CD1c-positive myeloid dendritic cell (primary cell): ENCODE data around the gene FGFR3.
A peak's percentile ranks its signal among the peaks of the same experiment; 100 is the strongest.
"Not testable (repeated sequence)": the region's sequence is repeated elsewhere in the genome, so short reads cannot be mapped to it uniquely, and the experiment has no call there.

Source experiments
- DNase-seq: peaks from one replicate; pipeline ENCODE4 v3.0.0-alpha.2; 2016; ENCODE audit errors: extremely low spot score

Gene FGFR3

DNA sequence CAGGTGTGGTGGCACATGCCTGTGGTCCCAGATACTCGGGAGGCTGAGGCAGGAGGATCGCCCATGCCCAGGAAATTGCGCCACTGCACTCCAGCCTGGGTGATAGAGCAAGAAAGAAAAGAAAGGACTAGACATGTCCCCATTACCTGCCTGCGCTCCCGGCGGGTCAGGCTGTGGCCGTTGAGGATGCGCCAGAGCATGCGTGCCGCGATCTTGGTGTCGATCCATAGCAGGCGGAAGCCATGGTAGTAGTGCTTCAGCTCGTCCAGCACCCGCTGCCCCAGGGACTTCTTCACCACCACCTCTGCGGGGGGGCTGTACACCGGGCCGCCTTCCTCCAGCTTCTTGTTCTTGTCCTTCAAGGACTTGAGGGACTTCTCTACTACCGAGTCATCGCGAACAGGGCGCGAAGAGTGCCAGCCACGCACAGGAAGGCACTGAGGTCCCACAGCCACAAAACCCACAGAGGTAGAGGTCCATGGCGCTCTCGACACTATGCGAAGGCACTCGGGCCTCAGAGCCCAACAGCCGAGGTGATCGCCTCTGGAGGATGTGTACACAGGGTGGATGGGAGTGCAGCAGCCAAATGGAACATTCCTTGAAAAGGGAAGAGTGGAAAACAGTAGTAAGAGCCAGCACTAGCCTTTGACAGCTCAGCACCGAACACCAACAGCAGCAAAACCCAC, 48.3 kb downstream of the FGFR3 start:
- no peak for DNase-seq

GRCh38 chr4:1841887-1842210, 48.8 kb downstream of the FGFR3 start:
- no peak for DNase-seq

GRCh38 chr4:1842339-1842895, 49.3 kb downstream of the FGFR3 start:
- DNase-seq: no peak

DNA sequence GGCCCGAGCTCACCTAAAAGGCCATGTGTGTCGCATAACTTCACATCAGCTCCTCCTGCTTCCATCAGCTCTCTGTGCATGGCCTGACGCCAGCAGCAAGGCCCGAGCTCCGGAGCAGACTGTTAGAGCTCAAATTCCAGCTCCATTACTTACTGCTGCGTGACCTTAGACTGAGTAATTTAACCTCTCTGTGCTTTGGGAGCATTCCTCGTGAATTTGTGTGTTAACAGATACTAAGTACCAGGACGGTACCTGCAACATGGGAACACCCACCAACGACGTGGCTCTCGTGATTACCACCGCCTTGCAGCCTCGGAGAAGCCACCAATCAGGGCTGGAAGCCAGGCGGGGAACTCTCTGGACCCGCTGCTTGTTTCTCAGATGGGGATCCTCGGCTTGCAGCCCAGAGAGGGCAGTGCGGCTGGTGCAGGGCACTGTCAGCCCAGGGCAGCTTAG, 49.9 kb downstream of the FGFR3 start:
- DNase-seq: no peak

DNA sequence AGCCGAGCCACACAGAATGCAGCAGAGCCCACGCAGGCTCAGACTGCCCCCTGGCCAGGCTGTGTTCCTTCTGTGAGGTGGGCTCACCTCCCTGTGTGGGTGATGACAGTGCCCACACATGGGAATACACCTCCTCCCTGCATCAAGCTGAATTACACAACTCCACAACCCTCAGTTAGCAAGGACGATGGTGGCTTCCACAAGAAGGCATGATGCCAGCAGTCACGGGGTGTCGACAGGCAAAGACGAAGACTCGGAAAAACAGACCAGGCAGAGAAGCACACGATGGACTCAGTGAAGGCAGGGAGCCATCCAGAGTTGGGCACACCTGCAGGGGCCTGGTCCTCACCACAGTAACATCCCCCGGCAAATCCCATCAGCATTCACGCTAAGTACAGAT, 50.8 kb downstream of the FGFR3 start:
- DNase-seq: no peak

- not testable (repeated sequence) for DNase-seq
These were observed 51.5 kb downstream of the FGFR3 start for GRCh38 chr4:1844618-1845017.

DNA sequence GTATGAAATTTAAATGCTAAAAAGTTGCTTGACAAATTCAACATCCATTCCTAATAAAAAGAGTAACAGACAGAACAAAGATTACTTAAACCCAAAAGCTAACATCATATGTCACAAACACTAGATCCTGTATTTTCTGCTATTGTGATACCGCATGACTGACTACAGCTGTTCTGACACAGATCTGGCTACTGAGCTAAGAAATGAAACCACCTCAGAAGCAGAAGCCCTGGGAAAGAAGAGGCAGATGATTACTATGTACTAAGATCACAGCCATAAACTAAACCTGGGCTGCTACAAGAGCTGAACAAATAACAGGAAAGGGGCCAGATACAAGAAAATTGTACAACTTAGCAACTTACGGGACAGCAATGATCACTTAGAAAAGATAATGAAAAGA, 53.5 kb downstream of the FGFR3 start:
- DNase-seq: no peak

DNA sequence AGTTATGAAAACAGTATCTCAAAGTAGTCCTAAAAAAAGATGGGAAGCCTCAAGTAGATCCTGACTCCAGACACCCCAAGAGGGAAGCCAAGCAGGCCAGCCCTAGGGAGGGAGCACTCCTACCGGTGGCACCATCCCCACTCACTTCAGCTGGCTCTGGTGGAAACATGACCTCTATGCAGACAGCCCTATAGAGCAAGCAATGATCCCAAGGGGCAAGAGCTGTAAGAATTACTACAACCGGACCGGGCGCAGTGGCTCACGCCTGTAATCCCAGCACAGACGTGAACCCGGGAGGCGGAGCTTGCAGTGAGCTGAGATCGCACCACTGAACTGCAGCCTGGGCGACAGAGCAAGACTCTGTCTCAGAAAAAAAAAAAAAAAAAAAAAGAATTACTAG, 57.2 kb downstream of the FGFR3 start:
- no peak for DNase-seq

GRCh38 chr4:1851160-1851559, 58.1 kb downstream of the FGFR3 start:
- no peak for DNase-seq

GRCh38 chr4:1851575-1852410, 58.7 kb downstream of the FGFR3 start:
- DNase-seq: no peak

GRCh38 chr4:1852904-1853623, 60.0 kb downstream of the FGFR3 start:
- DNase-seq: no peak

- no peak for DNase-seq
These were observed 61.7 kb downstream of the FGFR3 start for GRCh38 chr4:1854752-1855151.

DNA sequence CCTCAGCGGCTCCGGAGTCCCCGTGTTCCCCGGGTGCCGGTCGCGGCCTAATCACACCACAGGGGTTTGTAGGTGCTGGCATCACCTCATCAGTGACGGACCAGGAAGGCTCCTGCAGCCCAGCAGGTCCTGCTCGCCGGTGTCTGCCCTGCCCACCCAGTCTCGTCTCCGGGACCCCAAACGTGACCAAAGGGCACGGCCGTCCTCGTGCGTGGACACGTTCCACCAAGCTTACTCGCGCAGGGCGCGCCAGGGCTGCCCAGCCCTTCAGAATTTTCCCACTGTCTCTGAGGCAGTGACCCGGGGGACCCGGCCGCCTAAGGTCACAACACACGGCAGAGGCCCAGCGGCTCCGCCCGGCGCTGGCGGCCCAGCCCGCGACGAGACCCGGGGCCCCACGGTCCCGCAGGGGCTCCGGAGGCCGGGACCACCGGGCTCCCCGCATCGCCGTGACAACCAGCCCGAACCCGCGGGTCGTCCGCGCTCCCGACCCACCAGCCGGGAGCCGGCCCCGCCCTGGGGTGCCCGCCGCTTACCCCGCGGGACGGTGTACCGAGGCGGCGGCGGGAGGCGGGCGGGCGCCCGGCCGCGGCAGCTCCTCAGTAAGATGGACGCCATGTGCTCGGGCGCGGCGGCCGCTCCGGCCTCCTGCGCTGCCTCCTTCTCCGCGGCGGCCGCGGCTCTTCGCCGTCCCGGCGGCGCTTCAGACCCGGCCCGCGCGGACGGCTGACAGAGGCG, 62.4 kb downstream of the FGFR3 start:
- DNase-seq: no peak

DNA sequence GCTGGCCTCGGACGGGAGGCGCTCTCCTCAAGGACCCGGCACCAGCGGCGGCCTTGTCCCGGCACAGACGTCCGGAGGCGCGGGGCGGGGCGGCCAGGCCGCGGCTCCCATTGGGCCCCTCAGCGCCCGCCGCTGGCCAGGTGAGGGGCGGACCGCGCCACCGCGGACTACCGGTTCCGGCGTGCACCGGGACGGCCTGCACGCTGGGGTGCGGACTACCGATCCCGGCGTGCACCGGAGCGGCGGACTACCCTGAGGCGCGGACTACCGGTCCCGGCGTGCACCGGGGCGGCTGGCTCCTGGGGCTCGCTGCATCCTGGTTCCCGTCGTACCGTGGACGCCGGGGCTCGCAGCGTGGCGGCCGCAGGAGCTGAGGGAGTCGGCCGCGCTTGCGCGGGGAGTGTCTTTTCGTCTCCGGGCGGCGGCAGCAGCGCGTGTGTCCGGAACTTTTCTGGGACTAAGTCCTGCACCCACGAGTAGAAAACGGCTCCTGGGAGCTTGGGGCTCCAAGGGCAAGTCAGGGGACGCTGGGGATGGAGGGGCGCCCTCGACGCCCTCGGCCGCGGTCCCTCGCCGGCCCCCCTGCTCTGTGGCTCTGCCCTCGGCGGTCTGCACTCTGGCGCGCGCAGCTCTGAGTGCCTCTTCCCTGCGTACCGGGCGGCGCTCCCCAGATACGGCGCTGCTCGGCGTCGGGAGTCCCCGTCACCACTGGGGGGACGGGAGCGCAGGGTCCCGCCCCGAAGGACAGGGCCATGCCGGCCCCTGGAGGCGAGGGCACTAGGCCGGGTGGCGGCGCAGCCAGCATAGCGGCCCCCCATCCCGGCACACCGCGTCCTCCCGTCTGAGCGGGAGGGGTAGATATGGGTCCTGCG, 63.2 kb downstream of the FGFR3 start, which contains the start of gene LETM1:
TSS of gene LETM1 (minus strand) at position 86 of the 872 bp plus-strand sequence. CDS start 206 bp downstream, outside the sequence.
- DNase-seq: peak; percentile 95

- no peak for DNase-seq
These were observed 64.0 kb downstream of the FGFR3 start for GRCh38 chr4:1856943-1857699.

DNA sequence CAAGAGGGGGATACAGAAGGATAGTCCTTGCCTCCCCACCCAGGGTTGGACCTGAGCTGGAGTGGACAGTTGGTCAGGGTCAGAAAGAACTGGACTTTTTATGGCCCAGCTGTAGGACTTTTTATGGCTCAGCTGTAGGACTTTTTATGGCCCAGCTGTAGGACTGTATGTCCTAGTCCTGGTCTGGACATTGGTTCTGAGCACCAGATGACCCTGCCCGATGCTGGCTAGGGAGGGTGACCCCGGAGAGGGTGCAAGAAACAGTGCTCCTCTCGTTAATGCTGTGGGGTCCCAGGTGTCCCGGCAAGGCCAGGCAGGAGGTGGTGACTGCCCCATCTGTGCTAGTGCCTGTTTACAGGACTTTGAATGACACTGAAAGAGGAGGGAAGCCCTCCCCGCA, 64.8 kb downstream of the FGFR3 start:
- DNase-seq: no peak
